HG03354 (cell line): ENCODE results near the gene ABLIM2.

Experiments
- ATAC-seq: cut with Tn5 transposase; IDR thresholded peaks from one replicate; pipeline ENCODE4 v1.9.1; 2021; ENCODE audit warnings: mild to moderate bottlenecking; ENCODE audit not compliant: unreplicated experiment, poor library complexity, severe bottlenecking

Gene ABLIM2

GRCh38 chr4:8158710-8159536 lies at the start of gene ABLIM2:
Gene ABLIM2 (minus strand): TSS chr4:8158813. CDS start chr4:8158689, 124 bp downstream.
- ATAC-seq, result peak; percentile 98

GRCh38 chr4:8207314-8207713 lies 48.7 kb upstream of the ABLIM2 start:
- ATAC-seq, result no peak

GRCh38 chr4:8205749-8206611 lies 47.4 kb upstream of the ABLIM2 start:
- ATAC-seq, result no peak

DNA sequence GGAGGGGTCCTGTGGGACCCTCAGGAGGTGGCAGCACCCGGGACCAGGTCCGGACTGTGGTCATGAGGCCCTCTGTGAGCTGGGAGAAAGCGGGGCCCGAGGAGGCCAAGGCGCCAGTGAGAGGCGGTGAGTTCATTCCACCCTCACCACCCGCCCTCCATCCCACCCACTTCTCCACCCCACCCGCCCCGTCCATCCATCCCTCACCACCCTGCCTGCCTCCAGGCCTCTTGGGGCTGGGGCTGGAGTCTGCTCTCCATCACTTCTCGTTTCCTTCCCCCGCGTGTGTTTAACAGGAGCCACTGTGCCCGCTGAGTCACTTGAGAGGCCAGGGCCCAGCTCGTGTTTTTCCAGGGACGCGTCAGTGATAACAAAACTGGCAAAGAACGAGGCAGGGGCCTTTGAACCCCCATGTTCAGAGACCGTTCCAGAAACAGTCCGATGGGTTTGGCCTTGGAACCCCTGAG lies 46.7 kb upstream of the ABLIM2 start:
- no peak for ATAC-seq

DNA sequence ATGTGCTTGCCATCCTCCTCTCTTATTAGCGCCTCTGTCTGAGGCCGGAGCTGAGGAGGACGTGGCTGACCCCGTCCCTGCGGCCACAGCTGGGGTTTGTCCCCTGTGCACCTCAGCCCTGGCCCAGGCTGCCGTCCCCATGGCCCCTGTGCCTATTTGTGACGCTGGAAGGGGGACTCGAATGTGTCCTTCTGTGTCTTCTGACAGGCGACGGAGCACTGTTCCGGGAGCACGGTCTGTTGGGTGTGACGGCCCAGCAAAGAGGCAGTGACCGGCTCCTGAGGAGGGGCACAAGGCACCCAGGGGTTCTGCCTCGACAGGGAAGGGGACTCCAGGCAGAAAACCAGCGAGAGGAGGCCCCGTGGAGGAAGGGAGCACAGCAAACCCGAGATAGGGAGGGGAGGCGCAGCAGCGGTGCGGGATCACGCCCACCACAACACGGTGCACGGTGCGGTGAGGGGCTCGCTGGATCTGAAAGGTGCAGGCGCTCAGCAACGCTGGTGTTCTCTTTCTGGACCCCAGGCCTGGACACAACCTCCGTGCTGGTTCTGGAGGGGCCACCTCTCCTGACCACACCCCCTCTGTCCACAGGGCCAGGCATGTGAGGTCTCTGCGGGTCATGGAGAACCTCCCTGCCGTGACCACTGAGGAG lies 46.1 kb upstream of the ABLIM2 start:
- ATAC-seq, result no peak

DNA sequence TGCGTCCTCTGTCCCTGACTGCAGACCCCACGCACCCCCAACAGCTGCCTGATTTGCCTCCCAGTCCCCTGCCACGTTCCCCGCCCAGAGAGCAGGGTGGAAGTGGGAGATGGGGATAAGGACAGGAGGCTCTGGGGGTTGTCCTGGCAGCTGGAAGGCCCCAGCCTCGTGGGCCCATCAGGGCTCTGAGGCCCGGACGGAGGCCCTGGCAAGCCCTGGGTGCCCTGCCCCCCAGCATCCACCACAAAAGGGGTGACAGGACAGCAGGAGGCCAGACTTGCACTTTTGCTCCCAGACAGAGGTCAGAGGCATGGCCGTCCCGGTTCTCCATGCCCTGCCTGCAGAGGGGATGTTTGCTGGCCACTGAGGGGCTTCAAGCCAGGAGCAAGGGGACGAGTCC lies 45.2 kb upstream of the ABLIM2 start:
- no peak for ATAC-seq

- no peak for ATAC-seq
Observed at GRCh38 chr4:8203052-8203401, 44.4 kb upstream of the ABLIM2 start.

DNA sequence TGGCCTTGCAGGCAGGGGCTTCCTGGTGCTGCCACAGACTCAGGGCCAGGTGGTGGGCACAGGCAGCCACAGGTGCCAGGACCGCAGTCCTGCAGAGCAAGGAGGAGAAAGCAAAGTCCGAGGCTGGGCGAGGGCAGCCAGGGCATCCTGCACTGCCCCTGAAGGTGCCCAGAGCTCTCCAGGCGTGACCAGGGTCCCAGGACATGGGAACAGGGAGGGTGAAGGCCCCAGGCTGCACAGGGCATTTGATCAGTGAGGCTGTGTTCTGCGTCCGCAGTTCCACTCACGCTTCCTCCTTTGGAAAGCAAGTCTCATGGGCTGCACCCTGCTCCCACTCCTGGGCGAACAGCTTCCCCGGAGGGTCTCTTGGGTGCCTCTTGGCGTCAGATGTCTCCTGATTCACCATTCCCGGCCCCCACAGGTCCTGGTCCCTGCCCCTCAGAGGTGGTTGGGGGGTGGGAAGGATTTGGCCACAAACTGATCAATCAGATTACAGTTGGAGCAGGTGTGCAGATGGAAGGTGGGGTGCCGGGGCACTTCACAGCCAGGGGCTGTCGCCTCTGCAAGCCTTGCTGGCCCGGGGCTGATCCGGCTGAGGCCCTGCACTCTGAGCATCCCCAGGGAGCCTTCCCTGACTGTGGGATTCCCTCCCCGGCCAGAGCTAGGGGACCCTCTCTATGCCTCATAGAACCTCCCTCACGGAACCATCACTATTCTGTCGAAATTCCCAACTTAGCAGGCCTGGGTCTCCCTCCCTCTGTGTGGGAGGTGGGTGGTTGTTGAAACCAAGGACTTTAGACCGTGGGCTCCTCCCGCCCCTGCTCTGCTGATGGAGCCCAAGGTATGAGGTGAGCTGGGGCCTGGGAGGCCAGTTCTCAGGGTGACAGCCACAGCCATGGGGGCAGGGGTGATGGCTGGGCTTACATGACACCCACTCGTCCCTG lies 43.8 kb upstream of the ABLIM2 start:
- no peak for ATAC-seq

GRCh38 chr4:8201321-8201781 lies 42.7 kb upstream of the ABLIM2 start:
- ATAC-seq, result no peak

GRCh38 chr4:8200302-8200975 lies 41.8 kb upstream of the ABLIM2 start:
- ATAC-seq, result peak; percentile 20

- peak; percentile 18 for ATAC-seq
Observed at GRCh38 chr4:8199594-8200301, 41.1 kb upstream of the ABLIM2 start.

DNA sequence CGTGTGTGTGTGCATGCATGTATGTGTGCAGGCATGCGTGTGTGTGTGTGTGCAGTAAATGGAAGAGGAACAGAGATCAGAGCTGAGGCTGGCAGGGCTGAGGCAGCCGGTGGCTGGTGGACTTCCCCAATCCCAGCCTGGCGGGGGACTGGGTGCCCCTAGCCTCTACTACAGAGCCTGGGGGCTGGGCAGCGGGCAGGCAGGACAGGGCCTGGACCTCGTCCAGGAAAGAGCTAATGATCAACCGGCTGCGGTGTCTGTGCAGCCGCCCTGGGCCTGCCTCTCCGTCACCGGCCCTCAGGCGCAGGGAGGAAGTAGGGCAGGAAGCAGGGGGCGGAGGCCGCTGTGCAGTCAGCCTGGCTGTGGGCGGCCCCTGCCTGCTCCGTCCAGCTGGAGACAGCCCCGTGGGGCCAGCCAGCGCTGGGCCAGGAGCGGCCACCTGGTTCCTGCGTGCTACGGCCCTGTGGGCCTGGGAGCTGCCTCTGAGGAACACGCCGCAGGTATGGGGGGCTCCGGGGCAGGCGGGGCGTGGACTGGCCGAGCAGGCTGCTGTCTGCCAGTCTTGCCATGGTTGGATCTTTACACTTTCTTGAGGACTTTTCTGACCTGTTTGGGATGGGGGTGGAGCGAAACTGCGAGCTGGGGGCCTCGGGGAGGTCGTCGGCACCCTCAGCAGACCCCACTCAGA lies 40.4 kb upstream of the ABLIM2 start, which contains the start of gene SH3TC1:
Gene SH3TC1 (plus strand): TSS at position 385 of the 688 bp plus-strand sequence. CDS start 5,905 bp downstream, outside the sequence.
- ATAC-seq, result peak; percentile 81

- no peak for ATAC-seq
Observed at GRCh38 chr4:8198206-8198905, 39.7 kb upstream of the ABLIM2 start.

- ATAC-seq, result no peak
Observed at GRCh38 chr4:8197521-8197920, 38.9 kb upstream of the ABLIM2 start.

GRCh38 chr4:8195841-8196458 lies 37.3 kb upstream of the ABLIM2 start:
- no peak for ATAC-seq

DNA sequence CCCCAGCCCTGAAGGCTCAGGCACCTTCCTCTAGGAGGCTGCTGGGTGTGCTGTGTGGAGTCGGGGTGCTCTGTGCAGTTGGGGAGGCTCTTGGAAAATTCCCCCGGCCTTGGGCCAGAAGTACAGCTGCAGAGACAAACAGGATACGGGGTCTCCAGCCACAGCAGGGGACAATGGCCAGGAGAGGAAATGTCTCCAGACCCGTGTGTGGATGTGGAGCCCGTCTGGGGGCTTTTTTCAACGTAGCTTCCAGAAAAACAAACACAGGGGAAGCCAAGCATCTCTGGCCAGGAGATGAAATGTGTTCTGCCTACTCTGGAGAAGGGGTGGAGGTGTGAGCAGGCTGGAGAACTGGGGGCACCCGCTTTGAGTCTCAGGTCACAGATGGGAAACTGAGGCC lies 36.8 kb upstream of the ABLIM2 start:
- no peak for ATAC-seq
